HG03442 (cell line): ENCODE results near the gene OGFR.

Experiments
- ATAC-seq: cut with Tn5 transposase; IDR thresholded peaks from one replicate; pipeline ENCODE4 v1.9.1; 2021; ENCODE audit warnings: mild to moderate bottlenecking, moderate library complexity; ENCODE audit not compliant: unreplicated experiment

Gene OGFR

GRCh38 chr20:62814060-62814708 lies 9.5 kb downstream of the OGFR start:
- no peak for ATAC-seq

DNA sequence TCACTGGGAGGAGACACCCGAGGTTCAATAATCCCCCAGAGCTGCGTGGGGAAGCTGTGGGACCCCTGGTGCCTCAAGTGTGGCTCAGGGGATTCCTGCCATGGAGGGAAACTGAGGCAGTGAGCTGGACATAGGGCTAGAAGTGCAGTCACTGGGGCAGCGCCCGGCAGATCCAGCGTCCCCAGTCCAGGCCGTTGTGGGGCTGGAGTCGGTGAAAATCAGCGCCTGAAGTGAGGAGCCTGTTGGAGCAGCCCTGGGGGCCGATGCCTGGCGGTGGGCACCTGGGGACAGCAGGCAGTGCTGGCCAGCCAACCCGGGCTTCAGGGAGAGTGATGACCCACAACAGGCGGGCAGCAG lies 10.1 kb downstream of the OGFR start:
- ATAC-seq = no peak

GRCh38 chr20:62815066-62815991 lies 10.7 kb downstream of the OGFR start:
- no peak for ATAC-seq

DNA sequence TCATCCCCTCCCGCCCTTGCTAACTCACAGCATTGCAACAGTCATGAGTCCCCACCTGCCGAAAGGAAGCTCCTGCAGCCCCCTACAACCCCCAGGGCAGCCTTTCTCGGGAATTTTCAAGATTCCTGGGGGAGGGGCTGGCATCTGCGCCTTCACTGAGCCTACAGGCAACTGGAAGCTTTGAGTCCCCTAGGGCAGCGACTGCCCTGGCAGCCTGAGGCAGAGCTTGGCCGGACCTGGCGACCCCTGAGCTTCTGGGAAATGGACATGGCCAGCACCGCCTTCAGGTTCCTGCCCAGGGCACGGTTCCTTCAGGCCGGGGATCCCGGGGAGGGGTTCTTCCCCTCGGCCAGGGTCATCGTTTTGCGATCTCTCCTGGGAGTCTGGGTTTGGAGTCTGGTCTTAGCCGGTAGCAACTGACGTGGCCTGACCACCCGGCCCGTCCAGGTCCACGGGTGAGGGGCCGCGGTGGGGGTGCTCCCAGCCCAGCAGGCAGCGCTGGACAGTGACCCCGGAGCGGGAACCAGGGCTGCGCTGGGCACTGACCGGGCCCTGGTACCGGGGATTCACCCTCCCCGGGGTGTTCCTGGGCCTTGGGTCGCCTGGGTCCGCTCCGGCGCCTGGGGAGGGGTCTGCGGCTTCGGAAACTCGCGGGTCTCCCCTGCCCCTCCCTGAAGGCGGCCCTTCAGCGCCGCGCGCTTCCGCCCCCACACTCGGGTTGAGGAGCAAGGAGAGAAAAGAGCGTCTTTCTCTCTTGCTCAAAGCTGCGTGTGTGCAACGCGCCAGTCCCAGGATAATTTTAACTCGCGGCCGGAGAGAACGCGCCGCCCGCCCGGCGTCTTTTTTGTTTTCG lies 11.6 kb downstream of the OGFR start:
- ATAC-seq = no peak

DNA sequence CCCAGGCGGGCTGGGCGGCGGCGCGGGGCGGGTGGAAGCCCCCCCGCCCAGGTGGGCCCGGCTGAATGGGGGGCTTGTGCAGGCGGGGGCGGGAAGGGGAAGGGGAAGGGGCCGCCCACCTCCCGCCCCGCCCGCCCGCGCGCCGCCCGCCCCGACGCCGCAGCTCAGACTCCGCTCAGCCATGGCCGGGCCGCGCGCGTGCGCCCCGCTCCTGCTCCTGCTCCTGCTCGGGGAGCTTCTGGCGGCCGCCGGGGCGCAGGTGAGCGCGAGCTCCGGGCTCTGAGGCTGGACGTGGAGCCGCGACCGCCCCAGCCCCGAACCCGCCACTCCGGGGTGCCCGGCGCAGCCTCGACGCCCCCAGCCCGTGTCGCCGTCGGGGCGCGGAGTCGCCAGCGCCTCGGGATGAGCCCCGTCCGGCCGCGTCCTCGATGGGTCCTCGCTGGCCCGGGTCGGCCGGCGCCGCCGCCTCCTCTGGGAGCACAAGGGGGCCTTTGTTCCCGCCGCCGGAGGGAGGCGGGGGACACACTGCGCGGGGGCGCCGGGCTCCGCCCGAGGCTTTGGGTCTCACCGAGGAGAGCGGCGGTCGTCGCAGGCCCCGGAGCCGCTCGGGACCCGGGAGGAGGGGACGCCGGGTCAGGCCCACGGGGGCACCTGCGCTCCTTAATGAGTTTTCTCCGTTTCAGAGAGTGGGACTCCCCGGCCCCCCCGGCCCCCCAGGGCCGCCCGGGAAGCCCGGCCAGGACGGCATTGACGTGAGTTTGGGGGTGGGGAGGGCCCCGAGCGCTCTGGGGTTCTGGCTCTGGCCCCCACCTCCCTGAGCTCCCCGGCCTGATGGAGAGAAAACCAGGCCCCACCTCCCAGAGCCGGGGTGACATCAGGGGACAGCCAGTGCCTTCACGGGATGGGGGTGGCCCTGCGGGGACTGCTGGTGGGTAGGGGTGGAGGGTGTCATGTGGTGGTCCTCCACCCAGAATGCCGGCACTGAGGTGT lies 12.5 kb downstream of the OGFR start, which contains the start of gene COL9A3:
COL9A3 (plus strand) TSS at position 167 of the 990 bp plus-strand sequence; CDS start at position 182, 15 bp downstream.
- ATAC-seq = no peak

DNA sequence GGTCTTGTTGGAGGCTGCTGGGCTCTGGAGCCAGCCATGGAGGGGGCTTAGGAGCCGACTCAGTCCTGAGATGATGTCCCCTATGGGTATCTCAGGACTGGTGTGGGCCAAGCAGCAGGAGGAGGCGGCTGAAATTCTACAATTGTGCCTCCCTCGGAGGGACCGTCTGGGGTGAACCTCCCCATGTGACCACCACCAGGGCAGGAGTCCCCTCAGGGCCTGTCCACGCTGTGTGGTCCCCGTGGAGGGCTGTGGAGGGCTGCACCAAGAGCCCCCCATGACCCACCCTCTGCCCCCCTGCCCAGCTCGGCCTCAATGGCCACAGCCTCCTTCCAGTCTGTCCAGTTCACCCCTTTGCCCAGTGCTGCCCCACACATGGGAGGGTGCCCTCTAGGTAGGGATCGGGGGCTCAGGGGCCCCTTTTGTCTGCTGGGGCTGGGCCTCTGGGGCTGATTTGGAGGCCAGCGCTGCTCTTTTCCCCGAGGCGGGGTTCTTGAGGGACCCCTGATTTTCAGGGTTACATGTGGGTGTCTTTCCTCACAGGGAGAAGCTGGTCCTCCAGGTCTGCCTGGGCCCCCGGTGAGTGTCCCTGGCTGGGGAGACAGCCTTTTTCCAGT lies 13.4 kb downstream of the OGFR start:
- no peak for ATAC-seq

DNA sequence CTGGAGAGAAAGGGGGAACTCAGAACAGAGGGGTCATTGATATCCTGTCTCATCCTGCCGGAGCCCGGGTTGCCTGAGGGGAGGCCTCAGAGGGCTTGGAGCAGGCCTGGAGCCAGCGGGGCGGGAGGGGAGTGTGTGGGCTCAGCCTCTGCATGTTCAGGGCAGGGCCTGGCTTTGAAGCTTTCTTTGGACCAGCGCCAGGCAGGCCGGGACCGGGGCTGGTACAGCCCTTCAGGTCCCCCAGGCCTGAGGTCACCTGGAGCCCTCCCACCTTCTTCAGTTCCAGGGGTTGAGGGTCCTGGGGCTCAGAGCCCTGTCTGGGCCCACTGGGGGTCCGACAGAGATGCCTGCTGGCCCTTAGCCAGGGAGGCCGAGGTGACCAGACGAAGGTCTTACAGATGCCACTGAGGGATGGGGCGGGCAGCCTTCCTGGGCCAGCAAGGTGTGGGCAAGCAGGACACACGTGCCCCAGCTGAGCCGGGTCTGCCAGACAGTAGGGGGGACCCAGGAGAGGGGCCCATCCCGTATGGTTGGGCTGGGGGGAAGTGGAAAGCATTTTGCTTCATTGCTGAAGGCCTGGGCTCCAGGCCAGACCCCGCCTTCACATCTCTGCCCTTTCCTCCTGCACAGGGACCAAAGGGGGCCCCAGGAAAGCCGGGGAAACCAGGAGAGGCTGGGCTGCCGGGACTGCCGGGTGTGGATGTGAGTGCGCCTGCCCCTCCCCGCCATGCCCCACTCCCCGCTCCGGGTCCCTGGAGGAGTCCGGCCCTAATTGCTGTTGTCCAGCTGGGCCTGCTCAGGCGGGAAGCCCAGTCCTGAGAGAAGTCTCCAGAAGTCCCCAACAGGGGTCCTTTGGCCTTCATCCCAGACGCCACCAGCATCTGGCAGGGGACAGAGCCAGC lies 14.2 kb downstream of the OGFR start:
- no peak for ATAC-seq

- ATAC-seq = no peak
These were observed 15.0 kb downstream of the OGFR start for GRCh38 chr20:62819494-62820174.

DNA sequence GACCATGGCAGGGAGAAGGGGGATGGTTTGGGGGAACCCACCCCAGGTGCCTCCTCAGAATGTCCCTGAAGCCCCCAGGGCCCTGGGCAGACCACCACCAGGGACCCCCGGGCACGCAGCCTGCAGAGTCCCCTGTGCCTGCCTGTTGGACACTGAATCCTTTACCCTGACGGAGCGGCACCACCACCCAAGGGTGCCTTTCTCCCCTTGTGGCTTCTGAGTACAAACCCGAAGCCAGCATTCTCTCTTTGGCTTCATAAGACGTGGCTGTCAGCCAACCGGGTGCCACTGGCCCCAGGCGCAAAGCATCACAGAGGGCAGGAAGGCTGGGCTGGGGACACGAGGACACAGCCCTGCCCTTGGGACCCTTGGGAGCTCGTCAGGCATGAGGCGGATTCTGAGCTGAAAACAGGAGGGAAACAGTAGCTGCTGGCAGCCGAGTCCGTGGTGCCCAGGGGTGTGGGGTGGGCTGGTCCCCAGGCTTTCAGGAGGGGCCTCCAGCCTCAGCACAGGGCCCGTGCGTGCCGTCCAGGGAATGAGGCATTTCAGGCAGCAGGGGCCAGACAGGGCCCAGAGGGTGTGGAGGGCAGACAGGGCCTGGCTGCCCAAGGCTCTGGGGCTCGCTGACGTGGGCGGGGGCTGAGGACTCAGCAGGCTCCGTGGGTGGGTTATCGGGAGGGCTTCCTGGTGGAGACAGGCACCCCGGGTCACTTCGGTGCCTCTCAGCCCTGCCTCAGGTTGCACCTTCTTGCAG lies 15.8 kb downstream of the OGFR start:
- no peak for ATAC-seq

- ATAC-seq = no peak
These were observed 16.5 kb downstream of the OGFR start for GRCh38 chr20:62820962-62821725.

- ATAC-seq = no peak
These were observed 17.1 kb downstream of the OGFR start for GRCh38 chr20:62821726-62822210.

DNA sequence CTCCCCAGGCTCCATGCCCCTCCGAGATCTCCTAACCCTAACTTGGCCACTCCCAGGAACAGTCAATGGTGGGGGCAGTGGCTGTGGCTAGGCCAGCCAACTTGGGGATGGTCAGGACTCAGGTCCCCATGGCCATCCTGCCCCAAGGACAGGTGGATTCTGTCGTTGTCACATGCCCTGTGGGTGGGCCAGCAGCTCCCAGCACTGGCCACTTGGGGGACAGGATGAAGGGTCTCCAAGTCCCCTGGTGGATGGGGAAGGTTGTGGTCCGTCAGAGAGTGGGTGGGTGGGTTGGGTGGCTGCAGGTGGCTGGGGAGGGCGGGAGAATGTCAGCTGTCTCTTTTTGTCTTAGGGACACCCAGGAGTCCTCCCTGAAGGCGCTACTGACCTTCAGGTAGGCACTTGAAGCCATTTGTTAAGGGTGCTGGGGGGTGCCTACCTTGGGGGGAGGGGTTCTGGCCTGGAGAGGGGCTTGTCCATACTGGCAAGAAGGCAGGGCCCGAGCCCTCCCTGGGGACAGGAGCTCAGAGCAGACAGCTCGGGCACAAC lies 17.7 kb downstream of the OGFR start:
- ATAC-seq = no peak

- no peak for ATAC-seq
These were observed 18.4 kb downstream of the OGFR start for GRCh38 chr20:62822788-62823651.

GRCh38 chr20:62823688-62824475 lies 19.2 kb downstream of the OGFR start:
- ATAC-seq = no peak
